GM12892 (cell line): ENCODE measurements around the gene JPH3.

ENCODE experiments used
- DNase-seq: peaks from one replicate; pipeline ENCODE4 v3.0.0; 2011; ENCODE audit not compliant: insufficient read length
- FAIRE-seq: peaks from 2 replicates; lab custom pipeline; 2011; peaks lifted over from hg19 to GRCh38; lab: Jason Lieb, UNC
- POLR2A ChIP-seq: IDR thresholded peaks from 2 replicates; pipeline ENCODE4 v1.6.1; 2011; ENCODE audit warnings: low read depth, low read length, control low read depth
- POLR2AphosphoS5 ChIP-seq: IDR thresholded peaks from 2 replicates; pipeline ENCODE4 v1.6.1; 2011; ENCODE audit warnings: low read depth, low read length, control low read depth
- TAF1 ChIP-seq: IDR thresholded peaks from 2 replicates; pipeline ENCODE4 v1.6.1; 2011; ENCODE audit warnings: low read depth, mild to moderate bottlenecking, control low read depth, low read length, borderline replicate concordance

Gene JPH3

GRCh38 chr16:87622756-87623319 is 20.5 kb downstream of the JPH3 start:
- DNase-seq (no peak), FAIRE-seq (no peak)
- TF ChIP-seq TAF1, result no peak
- no peak for TF ChIP-seq POLR2A
- no peak for TF ChIP-seq POLR2AphosphoS5

GRCh38 chr16:87625241-87625797 is 23.0 kb downstream of the JPH3 start:
- FAIRE-seq, result no peak
- DNase-seq, result no peak
- TF ChIP-seq POLR2AphosphoS5, result no peak
- TF ChIP-seq TAF1, result no peak
- TF ChIP-seq POLR2A, result no peak

GRCh38 chr16:87626401-87626800 is 24.1 kb downstream of the JPH3 start:
- no peak for FAIRE-seq
- DNase-seq, result no peak
- no peak for TF ChIP-seq TAF1

- TF ChIP-seq TAF1, result no peak
- FAIRE-seq, result no peak
- DNase-seq, result no peak
Observed at GRCh38 chr16:87626905-87627304, 24.6 kb downstream of the JPH3 start.

- no peak for TF ChIP-seq POLR2A
- TF ChIP-seq POLR2AphosphoS5, result no peak
- TF ChIP-seq TAF1, result no peak
- DNase-seq, result no peak
- no peak for FAIRE-seq
Observed at GRCh38 chr16:87627542-87628245, 25.4 kb downstream of the JPH3 start.

- TF ChIP-seq POLR2A, result no peak
- TF ChIP-seq POLR2AphosphoS5, result no peak
- TF ChIP-seq TAF1, result no peak
- FAIRE-seq (no peak), DNase-seq (no peak)
Observed at GRCh38 chr16:87628246-87628923, 26.1 kb downstream of the JPH3 start.

- DNase-seq (no peak), FAIRE-seq (no peak)
Observed at GRCh38 chr16:87628940-87629339, 26.6 kb downstream of the JPH3 start.

GRCh38 chr16:87631067-87631466 is 28.8 kb downstream of the JPH3 start:
- TF ChIP-seq TAF1 (no peak), POLR2A (no peak), POLR2AphosphoS5 (no peak)

More at GRCh38 chr16:87628940-87629339, 26.6 kb downstream of the JPH3 start:
- TF ChIP-seq POLR2AphosphoS5 (no peak), POLR2A (no peak), TAF1 (no peak)

GRCh38 chr16:87634411-87634810 is 32.1 kb downstream of the JPH3 start:
- TF ChIP-seq POLR2A (no peak), POLR2AphosphoS5 (no peak), TAF1 (no peak)
- FAIRE-seq, result no peak
- no peak for DNase-seq

More at GRCh38 chr16:87631067-87631466, 28.8 kb downstream of the JPH3 start:
- FAIRE-seq (no peak), DNase-seq (no peak)

GRCh38 chr16:87635541-87636049 is 33.3 kb downstream of the JPH3 start:
- DNase-seq (peak; percentile 78), FAIRE-seq (no peak)
- no peak for TF ChIP-seq TAF1
- TF ChIP-seq POLR2AphosphoS5, result no peak
- no peak for TF ChIP-seq POLR2A

- DNase-seq (peak; percentile 82), FAIRE-seq (no peak)
- TF ChIP-seq TAF1, result no peak
- TF ChIP-seq POLR2AphosphoS5, result no peak
- no peak for TF ChIP-seq POLR2A
Observed at GRCh38 chr16:87636050-87636684, 33.9 kb downstream of the JPH3 start.
